ENCODE measurements around the gene DYSF.

DYSF gene

DNA sequence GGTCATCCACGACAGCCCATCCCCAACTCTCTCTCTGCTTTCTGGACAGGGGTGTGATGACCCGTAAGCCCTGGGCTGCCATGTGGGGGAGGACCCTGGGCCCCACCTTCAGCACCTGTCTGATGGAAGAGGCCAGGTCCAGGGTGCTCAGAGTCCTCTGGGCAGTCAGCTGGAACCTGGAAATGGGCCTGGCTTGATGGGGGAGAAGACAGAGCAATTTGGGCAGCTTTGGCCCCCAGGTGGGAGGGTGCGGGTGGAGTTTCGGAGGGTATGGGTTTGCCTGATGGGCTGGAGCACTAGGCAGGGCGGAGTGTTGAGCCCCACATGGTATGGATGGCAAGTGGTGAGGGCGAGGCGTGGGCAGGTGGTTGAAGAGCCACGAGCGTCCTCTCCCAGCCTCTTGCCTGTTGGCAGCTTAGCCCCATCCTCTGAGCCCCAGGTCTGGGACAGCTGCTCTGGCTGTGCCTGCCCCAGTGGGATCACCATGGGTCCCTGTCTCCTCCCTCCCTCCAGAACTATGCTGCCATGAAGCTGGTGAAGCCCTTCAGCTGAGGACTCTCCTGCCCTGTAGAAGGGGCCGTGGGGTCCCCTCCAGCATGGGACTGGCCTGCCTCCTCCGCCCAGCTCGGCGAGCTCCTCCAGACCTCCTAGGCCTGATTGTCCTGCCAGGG, 232.7 kb downstream of the DYSF start:
- no peak overlapping the region for H3K27ac ChIP-seq
- TF ChIP-seq ZFX (IDR thresholded peaks at IDR 0.05), result no peak
- TF ChIP-seq, protein P1, sequence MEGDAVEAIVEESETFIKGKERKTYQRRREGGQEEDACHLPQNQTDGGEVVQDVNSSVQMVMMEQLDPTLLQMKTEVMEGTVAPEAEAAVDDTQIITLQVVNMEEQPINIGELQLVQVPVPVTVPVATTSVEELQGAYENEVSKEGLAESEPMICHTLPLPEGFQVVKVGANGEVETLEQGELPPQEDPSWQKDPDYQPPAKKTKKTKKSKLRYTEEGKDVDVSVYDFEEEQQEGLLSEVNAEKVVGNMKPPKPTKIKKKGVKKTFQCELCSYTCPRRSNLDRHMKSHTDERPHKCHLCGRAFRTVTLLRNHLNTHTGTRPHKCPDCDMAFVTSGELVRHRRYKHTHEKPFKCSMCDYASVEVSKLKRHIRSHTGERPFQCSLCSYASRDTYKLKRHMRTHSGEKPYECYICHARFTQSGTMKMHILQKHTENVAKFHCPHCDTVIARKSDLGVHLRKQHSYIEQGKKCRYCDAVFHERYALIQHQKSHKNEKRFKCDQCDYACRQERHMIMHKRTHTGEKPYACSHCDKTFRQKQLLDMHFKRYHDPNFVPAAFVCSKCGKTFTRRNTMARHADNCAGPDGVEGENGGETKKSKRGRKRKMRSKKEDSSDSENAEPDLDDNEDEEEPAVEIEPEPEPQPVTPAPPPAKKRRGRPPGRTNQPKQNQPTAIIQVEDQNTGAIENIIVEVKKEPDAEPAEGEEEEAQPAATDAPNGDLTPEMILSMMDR (conservative IDR thresholded peaks at IDR 0.05), result no peak

DNA sequence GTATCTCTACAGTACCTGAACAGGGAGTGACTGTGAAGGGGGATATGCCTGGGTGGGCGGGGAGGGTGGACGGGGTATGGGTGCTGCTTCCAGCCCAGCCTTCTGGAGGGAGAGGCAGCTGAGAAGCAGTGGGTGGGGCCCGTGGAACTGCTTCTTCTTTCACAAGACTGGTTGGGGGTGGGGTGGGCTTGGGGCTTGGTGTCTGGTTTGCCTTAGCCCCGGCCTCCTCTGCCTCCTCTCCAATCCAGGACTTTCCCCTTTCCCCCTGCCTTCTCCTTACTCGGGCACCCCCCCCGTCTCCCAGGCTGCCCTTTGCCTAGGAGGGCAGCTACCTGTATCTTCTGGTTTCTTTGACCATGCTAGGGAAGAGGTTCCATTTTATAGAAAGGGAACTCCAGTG, 233.4 kb downstream of the DYSF start:
- TF ChIP-seq, protein P1 (conservative IDR thresholded peaks at IDR 0.05), result no peak
- TF ChIP-seq ZFX (IDR thresholded peaks at IDR 0.05), result no peak
- no peak overlapping the region for H3K27ac ChIP-seq

DNA sequence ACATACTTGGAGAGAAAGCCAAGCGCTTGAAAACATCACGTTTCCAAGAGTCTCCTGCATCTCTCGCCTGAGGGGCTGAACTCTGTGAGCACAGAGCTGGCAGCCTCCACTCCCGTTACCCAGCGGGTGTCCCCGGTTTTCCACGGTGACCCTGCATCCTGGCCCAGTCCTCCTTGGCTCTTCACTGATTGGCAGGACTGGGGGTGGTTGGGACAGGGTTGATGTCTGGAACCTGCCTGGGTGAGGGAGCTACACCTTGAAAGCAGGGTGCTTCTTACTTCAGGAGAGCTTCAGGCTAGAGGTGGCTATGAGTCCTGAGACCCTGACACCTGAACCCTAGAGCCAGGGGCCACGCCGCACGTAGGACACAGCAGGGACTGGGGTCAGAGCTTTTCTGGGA, 234.1 kb downstream of the DYSF start:
- no peak overlapping the region for H3K27ac ChIP-seq
- TF ChIP-seq ZFX (IDR thresholded peaks at IDR 0.05), result no peak
- TF ChIP-seq, protein P1 (conservative IDR thresholded peaks at IDR 0.05), result no peak

DNA sequence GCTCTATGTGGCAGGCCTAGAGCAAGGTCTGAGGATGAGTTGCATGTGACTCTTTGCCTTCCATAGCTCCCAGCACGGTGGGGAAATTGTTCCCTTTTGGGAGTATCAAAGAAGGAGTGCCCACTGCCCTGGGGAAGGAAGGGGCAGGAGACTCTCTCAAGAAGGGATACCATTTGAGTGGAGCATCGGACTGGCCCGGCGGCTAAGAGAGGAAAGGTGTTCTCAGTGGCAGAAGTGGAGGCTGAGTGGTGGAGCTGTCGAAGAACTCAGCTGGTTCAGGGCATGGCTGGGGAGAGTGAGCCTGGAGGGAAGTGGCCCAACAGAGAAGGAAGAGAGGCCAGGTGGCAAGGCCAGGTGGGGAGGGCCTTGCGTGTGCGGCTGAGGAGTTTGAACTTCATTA, 235.2 kb downstream of the DYSF start:
- TF ChIP-seq, protein P1 (conservative IDR thresholded peaks at IDR 0.05), result no peak
- TF ChIP-seq ZFX (IDR thresholded peaks at IDR 0.05), result no peak

DNA sequence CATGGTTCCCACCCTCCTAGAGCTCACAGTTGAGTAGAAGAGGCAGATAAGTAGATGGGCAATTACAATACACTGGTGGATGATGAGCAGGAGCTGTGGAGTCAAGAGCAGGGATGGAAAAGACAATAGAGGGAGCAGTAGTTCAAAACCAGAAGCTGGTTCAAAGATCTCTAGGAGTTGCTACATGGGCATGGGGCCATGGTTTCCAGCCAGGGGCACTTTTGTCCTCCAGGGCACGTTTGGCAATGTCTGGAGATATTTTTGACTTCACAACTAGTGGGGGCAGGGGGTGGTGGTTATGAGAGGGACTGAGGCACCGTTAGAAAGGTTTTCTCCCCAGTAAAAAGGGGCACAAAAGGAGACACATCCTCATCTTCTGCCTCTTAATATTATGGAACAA, 236.0 kb downstream of the DYSF start:
- no peak for TF ChIP-seq ZFX (IDR thresholded peaks at IDR 0.05)
- TF ChIP-seq, protein P1 (conservative IDR thresholded peaks at IDR 0.05), result no peak
- H3K27ac ChIP-seq, result no peak overlapping the region

More for the DNA sequence above, 235.2 kb downstream of the DYSF start:
- no peak overlapping the region for H3K27ac ChIP-seq

DNA sequence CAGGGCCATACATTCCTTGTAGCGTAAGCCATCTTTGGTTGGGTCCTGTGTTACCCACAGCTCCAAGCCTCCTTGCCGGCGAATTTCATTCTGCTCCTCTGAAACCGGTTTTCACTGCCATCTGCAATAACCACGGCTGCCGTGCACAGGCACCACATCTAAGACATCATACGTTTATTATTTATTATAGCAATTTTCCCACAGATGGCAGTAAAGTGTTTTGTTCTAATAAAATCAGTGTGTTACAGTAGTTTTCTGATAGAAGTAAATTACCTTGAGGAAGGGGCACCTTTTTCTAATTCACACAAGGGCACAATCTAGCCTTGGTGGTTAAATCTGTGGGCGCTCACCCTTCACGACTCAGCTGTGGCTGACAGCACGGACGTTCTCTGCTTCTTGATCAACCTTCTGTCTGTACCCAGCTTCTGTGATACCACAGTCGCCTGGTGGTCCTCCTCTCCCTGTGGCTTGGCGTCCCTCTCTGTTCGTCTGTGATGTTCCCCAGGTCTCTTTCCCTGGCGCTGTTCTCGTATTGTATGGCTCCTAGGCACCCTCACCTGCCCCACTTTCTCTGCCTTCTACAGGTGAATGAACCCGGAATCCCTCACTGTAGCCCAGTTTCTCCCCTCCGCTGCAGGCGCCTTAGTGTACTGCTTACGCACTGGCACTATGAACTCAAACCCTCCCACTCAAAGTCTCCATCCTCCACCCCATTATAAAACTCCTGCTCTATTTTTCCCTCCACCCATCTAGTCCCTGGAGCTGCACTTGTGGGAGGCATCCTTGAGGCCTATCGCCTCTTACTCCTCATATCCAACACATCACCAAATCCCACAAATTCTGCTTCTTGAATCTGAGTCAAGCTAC, 236.8 kb downstream of the DYSF start:
- TF ChIP-seq, protein P1 (conservative IDR thresholded peaks at IDR 0.05), result no peak
- no peak for TF ChIP-seq ZFX (IDR thresholded peaks at IDR 0.05)

DNA sequence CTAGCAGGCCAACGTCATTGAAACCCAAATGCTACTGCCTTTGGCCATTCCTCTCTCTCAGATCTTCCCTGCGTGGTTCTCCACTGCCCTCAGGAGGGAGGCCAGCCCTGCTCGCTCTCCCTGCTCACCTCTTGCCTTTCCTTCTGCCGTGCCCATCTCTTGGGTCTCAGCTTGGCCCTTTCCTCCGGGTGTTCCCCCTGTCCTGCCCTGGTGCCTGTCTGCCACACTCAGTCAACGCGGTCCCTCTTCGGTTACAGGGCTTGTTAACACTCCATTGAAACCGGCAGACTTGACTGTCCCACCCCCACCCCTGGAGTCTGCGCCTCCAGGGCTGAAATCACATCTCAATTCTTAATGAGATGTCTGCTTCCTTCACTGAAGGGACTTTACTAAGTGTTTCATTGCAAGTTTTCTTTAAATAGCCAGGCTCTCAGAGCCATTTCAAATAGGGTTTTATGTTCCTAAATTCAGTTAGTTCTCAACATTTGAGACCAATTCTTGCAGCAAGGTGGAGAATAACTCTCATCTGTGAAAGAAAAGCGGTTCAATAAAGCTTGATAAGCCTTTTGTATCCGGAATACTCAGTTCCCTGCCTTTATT, 237.6 kb downstream of the DYSF start:
- TF ChIP-seq, protein P1 (conservative IDR thresholded peaks at IDR 0.05), result no peak
- TF ChIP-seq ZFX (IDR thresholded peaks at IDR 0.05), result no peak
- H3K27ac ChIP-seq, result no peak overlapping the region

More for the DNA sequence above, 236.8 kb downstream of the DYSF start:
- H3K27ac ChIP-seq, result no peak overlapping the region

Measured in C4-2B (cell line).